ENCODE results near the gene BCAS3.

DNA sequence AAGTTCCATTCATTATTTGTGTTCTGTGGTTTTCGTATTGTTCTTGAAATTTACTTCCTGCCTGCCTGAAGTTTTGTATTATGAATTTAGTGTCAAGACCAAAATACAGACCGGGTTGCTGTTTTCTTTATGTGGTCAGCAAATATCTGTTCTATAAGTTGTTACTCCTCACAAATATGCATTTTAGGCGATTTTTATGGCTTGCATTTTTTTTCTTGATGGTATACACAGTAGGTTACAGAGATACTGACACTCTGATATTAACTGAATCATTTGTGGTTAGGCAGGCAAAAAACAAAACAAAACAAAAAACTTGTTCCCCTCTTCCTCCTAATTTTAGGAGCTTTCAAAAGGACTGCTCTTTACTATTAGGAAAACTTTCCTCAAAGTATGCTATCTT lies 52.6 kb downstream of the BCAS3 start:
- no peak for TF ChIP-seq TOX (CRISPR knock-in tag; IDR thresholded peaks at IDR 0.05; ENCODE audit: borderline replicate concordance)
- no peak for TF ChIP-seq CSDC2 (CRISPR knock-in tag; IDR thresholded peaks at IDR 0.05)
